GM18505 (cell line): Measurements from ENCODE around the gene RIMS3.

Experiments used
- ATAC-seq: cut with Tn5 transposase; IDR thresholded peaks from one replicate; pipeline ENCODE4 v1.9.1; 2021; ENCODE audit not compliant: unreplicated experiment
- POLR2A ChIP-seq: IDR thresholded peaks from 4 replicates; pipeline ENCODE4 v1.6.1; 2011; ENCODE audit warnings: borderline replicate concordance; ENCODE audit not compliant: insufficient read depth, insufficient read length; ENCODE audit errors: extremely low read depth

RIMS3 gene

DNA sequence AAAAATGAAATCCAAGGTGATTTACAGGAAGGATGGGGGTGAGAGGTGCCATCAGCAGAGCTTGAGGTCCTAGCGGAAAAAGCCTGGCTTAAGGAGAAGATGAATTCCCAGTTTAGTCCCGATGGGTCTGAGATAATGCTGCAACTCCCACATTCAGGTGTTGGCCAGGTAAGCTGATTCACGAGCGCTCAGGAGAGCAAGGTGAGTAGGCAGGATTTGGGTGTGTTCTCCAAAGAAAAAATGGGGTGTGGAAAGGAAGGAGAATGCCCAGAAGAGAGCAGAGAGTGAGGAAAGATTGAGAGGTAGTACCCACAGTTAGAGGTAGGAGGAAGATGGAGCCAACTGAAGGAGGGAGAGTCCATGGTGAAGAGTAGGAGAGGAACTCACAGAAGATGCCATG lies 12.5 kb downstream of the RIMS3 start:
- ATAC-seq, result no peak
- TF ChIP-seq POLR2A, result no peak

DNA sequence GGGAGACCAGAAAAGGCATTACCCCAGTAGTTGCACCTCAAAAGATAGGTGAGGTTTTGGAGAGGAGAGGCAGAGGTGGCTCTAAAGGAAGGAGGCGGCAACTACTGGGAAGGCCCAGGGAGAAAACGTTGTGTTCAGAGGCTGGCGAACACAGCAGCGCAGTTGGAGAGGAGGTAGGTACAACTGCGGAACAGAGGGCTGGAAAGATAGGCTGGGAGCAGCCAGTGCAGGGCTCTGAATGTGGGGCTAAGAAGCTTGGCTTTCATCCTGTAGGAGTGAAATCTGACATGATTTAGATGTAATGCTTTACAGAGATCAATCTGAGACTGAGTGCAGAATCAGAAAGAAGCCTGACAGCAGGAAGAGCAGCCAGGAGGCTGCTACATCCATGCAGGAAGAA lies 13.0 kb downstream of the RIMS3 start:
- ATAC-seq, result no peak
- no peak for TF ChIP-seq POLR2A

DNA sequence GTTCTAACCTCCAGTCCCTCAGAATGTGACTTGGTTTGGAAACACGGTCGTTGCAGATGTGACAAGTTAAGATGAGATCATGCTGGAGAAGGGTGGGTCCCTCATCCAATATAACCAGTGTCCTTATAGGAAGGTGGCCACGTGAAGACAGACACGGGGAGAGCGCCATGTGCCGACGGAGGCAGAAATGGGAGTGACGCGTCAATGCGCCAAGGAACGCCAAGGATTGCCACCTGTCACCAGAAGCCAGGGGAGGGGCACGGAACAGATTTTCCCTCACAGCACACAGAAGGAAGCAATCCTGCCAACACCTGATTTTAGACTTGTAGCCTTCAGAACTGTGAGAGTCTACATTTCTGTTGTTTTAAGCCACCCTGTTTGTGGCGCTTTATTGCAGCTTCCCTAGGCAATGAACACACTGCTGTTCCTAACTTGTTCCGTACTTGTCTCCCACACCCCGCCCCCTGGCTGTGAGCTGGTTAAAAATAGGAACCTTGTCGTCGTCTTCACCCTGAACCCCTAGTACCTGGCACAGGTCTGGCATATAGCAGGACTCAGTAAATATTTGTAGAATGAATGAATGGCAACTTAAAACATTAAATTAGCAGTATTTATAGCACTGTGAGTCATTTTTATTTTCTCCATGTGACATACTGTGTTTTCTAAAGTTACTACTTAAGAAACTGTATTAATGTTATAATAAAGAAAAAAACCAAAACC lies 14.2 kb downstream of the RIMS3 start:
- no peak for TF ChIP-seq POLR2A
- ATAC-seq, result no peak

DNA sequence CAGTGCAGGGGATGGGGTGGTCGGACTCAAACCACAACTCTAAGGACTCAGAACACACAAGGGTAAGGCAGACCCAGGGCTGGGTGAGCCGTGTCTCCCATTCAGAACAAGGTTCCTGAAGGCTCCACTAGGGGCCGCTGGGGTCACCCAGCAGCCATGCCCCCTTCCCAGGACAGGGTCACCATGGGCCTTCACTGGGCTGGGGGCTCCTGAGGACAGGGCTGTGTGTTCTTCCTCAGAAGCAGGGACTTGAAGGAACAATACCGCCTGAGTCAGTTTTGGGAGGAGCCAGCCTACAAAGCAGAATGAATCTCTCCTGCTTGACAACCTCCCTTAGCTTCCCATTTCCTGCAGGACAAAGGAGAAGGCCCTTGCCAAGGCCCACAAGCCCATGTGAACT lies 15.4 kb downstream of the RIMS3 start:
- TF ChIP-seq POLR2A, result no peak
- no peak for ATAC-seq

DNA sequence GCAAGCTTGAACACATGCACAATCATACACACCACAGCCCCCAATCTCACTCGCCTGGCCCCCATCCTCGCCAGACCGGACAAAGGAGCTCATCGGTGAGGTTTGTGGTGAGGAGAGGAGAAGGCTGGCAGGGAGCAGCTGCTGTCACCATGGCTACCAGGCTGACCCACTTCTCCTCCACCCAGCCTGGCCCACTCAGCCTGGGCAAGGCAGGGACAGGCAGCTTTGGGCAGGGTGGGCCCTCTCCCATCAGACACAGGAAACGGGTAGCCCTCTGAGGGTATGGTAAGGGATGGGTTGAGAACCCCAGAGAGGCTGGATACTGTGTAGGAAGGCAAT lies 15.9 kb downstream of the RIMS3 start:
- ATAC-seq, result no peak
- TF ChIP-seq POLR2A, result no peak

DNA sequence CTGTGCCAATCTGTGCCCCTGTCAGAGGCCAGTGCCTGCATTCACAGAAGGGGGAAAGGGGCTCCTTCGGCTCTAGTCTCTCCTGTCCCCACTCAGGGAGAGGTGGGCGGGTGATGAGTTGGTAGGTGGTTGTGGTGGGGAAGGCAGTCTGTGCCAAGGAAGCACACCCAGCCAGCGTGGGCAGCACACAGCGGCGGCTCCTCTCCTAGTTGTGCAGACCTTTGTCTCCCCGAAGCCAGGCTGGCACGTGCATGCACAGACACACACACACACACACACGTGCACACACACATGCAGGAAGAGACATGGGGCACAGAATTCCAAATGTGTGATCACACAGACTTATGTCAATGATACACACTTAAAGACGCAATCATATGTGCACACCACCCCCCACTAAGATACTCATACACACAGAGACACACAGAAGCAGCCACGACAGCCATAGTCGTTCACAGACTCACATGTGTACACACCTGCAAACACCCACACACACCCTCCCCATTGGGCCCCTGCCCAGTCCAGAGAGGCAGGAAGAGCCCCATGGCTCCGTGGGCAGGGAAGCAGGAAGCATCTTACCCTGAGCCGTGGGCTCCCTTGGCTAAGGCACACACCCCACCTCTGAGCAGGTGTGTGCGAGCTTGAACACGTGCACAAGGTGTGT lies 16.4 kb downstream of the RIMS3 start:
- no peak for ATAC-seq

DNA sequence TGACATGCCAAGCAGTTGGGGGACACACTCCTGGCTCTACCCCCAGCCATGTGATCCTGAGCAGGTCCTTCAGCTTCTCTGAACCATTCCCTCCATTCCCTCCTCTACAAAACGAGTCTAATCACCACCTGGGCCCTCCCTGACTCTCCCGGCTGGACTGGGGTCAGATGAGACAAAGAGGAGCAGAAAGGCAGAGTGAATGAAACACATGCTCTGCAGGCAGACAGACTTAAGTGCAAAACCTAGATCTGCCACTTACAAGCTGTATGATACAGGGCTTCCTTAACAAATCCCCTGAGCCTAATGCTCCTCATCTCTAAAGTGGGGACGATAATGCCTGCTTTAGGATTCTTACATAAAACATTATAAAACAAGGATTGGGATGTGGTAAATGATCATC lies 17.3 kb downstream of the RIMS3 start:
- ATAC-seq, result no peak
- TF ChIP-seq POLR2A, result no peak

More for the DNA sequence above, 16.4 kb downstream of the RIMS3 start:
- TF ChIP-seq POLR2A, result no peak

DNA sequence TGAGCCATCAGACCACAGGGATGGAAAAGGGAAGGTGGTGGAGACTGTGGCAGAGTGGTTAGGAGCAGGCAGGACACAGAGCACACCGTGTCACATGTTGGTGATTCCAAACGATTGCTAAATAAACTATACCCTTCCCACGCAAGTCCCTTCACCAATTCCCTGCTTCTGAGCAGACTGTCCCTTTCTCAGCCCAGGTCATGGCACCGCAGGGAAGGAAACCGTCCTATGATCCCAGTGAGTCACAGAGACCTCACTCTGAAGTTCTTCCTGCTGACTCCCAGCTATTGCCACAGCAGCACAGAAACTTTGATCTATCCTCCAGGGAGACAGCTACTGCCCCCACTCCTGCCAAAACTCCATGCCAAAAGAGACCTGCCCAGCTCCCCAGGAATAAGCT lies 19.2 kb downstream of the RIMS3 start:
- TF ChIP-seq POLR2A, result no peak
- ATAC-seq, result no peak

DNA sequence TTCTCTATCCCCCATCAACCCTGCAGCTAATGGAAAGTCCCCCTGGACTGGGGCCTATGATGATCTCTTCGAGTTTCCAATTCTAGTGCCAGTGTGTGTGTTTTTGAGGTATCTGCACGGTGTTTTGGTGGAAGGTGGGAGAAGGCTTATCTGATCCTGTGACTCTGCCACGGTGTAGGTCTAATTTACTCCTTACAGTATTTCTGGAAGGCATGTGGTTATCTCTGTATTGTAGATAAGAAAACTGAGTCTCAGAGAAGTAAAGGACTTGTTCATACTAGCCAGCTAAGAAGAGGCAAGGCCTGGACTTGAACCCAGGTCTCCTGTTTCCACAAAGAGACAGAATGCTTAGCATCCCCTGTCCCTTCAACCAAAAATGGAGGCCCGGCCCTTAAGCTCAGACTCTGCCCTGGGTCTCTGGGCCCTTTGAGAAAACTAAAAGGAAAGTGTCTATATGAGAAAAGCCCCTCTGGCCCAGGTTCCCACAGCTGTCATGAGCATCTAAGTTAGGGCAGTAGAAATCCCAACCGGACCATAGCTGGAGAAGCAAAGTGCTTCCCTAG lies 20.3 kb downstream of the RIMS3 start:
- no peak for ATAC-seq

DNA sequence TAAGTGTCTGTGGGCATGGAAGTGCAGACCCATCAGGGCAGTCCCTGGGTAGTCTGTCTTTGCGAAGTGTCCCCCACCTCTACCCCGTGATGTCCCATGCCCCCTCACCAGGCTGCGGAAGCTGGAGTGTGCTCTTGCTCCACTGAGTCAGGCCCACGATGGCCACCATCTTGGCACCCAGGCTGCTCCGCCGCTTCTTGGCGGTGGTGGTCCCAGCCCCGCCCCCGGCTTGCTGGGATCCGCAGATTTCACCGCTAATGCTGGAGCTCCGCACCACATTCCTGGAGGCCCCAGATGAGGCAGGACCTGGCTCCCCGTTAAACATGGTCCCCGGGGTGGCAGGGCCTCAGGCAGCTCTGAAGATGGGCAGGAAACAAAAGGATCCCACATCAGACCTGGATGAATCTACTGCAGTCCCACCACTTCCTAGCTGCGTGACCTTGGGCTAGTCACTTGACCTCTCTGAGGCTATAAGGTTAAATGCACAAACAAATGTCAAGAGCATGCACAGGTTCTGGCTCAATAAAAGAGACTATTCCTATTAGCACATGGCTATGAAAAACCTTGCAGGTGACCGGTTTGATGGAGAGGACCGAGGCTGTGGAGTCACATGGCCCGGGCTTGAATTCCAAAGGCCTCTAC lies 23.8 kb downstream of the RIMS3 start:
- ATAC-seq, result no peak

More for the DNA sequence above, 20.3 kb downstream of the RIMS3 start:
- TF ChIP-seq POLR2A, result no peak

DNA sequence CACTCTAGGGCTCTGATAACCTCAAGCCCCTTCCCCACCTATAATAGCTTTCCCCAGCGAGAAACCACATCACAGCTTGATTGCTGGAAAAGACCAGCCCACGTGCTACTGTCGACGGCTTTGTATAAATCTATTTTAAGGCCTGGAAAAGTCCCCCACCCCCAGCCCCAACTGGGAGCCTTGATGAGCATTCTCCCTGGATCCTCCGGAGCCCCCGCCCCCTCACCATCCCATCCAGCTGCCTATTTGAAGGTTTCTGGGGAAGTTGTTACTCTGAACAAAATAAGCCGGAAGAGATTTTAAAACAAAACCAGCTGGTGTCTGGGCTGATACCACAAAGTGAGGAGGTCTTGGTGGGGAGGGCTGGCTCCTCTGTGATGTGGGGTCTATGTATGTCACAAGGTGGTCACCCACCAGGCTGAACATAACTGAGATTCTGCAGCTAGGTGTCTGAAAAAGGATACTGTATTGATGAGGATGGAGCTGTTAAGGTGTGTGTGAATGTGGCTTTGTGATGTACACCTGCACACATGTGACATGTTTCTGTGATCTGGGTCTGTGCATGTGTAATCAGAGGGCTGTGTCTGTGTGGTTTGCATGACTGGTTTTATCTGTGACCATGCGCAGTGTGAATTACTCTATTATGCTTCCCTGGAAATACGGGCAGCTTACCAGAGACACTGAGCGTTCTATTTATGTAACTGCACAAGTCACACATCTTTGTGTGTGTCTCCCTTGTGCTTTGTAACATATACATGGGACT lies 25.0 kb downstream of the RIMS3 start:
- TF ChIP-seq POLR2A, result no peak
- ATAC-seq, result no peak

More for the DNA sequence above, 23.8 kb downstream of the RIMS3 start:
- no peak for TF ChIP-seq POLR2A

DNA sequence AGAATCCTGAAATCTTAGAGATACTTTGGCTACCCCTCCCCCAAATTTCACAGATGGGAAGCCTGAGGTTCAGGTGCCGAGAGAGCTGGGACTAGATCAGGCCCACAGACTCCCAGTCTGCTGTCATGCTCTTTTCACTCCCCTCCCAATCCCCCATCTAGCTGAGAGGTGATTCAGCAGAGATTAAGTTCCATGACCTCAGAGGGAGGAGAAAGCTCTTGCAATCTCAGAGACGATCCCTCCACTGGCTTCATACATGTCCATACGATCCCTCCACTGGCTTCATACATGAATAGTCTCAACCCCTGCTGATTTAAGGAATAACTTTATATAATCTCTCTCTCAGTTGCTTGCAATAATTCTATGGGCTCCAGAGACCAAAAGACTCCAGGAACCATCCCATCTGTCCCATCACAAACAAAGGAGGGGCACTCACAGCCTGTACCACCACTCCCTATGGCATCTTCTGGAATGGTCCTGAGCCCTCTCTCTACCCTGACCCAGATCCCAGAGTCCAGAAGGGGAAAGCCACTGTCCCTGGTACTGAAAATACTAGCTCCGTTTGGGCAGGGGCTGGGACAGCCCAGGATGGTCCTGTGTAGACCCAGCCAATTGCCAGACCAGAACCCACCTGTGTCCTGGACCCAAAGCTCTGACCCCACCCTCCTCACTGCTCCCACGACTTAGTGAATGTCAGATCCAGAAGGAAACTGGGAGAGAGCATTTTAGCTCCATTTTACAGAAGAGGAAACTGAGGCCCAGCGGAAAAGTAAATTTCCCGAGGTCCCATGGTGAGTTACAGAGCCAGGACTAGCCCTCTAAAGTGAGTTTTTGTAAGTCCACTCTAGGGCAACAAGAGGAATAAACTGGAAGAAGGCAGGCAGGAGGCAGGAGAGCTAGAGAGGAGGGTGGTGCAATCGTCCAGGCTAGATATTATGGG lies 27.1 kb downstream of the RIMS3 start:
- ATAC-seq, result no peak
- no peak for TF ChIP-seq POLR2A
